G401.6 (cell line): ENCODE measurements around the gene MR1.
A peak's percentile ranks its signal among the peaks of the same experiment; 100 is the strongest.

Experiments
- FAIRE-seq: peaks from 2 replicates; lab custom pipeline; 2012; peaks lifted over from hg19 to GRCh38; lab: Jason Lieb, UNC

MR1 gene

DNA sequence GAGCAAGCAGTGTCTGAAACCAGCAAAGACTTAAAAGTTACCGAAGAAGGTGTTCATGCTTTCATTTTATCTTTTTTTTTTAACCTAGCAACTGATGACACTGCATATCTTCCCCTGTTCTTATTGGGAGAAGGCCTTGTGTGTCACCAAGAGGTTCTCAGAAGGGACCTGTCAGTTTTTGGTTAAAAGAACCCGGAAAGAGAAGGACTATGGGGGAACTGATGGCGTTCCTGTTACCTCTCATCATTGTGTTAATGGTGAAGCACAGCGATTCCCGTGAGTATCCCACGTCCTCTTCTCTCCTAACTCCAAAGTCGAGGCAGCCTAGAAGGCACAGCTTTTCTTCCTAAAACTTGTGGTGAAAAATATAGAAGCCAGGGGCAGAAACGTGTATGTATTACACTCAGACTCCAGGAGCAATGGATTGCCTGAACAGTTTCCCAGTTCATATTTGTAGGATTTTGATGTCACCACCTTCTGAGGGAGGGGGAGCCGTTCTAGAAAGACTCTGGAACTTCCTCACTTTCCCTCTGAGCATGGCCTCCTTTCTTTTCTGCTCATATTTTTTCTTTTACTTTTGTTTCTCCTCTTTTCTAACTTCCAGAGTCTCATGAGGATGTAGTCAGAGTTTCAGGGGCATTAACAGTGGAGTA is at the start of gene MR1:
Gene MR1 (plus strand): TSS at position 185 of the 653 bp plus-strand sequence. CDS start 25 bp downstream, at position 210.
- FAIRE-seq: peak; percentile 92

DNA sequence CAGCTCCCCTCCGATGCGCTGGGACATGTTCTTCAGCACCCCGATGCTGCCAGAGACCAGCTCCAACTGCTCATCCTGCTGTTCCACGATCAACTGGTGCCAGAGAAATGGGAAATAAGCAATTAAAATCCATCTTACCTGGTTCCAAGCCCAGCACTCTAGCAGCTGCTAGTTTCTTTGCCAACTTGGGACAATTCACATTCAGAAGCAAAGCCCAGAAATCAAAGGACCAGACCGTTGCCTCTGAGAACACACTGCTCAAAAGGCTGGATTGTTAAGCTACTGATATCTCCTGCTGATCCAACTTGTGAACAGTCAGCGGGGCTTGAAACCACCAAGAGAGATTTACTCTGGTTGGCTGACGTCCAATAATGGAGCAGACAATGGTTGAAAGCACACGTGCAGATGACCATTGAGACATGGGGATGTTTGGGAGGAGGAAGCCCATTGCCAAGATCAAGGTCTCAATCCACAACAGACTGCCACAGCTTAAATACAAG is 45.5 kb upstream of the MR1 start:
- no peak for FAIRE-seq

DNA sequence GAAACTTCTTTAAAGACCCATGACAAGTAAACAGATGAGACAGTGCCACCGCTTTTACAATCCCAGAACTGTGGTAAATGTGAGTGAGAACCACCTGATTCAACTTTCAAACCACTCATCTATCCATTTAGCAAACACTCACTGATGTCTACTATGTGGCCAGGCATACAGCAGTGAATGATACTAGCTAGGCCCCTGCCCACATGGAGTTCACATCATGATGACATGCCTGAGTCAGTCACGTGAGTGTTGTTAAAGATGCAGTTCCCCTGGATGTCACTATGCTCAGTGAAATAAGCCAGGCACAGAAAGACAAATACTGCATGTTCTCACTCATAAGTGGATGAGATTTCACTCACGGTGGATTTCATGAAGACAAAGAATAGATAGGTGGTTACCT is 39.5 kb upstream of the MR1 start:
- no peak for FAIRE-seq

DNA sequence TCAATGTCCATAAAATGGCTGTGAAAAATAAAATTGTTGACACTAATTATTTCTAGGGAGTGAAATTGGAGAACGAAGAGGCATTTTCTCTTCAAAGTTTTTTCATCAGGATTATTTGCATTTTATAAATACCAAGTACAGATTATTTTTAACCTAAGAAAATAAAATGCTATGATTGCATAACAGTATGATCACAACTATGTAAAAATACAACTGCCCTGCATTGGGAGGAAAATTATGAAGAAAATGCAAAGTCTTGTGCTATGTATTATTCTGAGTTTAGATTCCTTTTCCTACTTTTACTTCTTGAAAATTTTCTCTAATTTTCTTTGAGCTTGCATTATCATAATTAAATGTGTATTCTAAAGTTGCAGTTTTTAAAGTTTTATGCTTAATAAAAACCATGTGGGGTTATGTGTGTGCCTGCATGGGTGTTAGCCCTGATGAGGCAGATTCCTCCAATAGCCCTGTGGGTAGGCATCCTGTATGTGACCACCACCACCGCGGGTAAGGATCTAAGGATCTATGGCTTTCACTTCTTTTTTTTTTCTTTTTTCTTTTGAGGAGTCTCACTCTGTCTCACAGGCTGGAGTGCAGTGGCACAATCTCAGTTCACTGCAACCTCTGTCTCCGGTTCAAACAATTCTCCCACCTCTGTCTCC is 35.8 kb upstream of the MR1 start:
- FAIRE-seq: peak; percentile 6

DNA sequence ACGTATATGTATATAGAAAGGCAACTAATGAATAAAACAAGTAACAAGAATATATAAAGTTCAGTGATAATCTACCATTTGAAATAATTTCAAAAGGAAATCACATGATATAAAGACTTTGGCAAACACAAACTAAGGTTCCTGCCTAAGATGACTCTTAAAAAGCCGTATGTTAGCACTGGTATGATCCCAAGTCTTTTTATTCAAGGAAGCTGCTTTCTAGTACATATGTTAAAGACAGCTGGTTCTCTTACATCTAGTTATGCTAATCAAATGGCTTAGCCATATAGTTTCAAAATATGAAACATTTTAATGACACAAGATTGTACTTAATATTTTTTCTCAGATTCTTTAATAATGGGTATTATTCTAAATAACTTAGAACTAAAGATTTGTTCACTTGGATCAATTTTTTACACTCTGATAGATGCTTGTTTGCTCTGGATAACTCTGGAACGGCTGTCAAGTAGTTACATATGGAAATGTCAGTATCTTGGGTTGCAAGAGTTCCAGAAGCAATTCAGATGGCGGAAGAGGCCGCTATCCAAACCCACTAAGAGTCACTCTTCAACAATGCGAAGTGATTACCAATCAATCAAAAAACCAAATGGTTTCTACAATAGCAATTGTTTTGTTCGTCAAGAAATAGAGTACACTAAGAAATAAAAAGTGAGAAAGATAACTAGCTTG is 32.5 kb upstream of the MR1 start:
- FAIRE-seq: peak; percentile 19

DNA sequence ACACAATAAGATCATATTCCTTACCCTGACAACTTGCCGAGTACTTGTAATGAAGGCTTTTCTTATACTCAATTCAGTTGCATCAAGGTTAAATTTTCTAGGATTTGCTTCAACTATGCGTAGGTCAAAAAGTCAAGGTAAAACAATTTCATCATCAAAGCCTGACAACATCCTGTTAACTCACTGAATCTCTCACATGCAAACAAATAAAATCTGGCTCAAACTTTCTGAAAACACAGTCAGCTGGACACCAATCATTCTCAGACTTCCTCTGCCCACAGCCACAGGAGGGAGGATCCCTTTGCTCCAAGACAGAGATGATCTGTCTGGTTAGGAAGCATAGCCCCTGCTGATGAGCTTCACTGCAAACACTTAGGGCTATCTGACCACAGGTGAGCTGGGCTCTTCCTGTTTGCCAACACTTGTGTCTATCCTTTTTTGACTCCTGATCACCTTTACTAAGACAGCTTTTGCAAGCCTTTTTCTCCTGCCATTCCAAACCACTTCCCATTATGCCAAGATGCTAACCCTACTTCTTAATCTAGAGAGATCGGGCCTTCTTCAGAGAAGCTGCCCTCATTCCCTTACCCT is 31.1 kb upstream of the MR1 start:
- no peak for FAIRE-seq

DNA sequence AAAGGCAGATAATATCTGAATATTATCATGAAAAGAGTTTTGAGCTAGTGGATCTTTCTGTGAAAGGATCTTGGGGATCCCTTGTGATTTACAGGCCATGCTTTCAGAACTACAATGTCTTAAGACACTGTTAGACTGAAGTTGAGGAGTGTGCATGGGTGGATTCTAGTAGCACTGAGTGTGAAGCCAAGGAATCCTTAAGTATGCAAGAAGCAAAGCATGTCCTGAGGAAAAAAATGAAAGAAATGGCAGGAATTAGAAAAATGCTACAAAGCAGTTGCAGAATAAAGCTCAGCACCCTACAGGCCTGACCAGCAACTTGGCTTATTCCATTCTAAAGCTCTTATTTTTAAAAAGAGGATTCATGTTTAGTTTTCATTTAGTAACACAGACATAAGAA is 23.0 kb upstream of the MR1 start:
- FAIRE-seq: no peak

DNA sequence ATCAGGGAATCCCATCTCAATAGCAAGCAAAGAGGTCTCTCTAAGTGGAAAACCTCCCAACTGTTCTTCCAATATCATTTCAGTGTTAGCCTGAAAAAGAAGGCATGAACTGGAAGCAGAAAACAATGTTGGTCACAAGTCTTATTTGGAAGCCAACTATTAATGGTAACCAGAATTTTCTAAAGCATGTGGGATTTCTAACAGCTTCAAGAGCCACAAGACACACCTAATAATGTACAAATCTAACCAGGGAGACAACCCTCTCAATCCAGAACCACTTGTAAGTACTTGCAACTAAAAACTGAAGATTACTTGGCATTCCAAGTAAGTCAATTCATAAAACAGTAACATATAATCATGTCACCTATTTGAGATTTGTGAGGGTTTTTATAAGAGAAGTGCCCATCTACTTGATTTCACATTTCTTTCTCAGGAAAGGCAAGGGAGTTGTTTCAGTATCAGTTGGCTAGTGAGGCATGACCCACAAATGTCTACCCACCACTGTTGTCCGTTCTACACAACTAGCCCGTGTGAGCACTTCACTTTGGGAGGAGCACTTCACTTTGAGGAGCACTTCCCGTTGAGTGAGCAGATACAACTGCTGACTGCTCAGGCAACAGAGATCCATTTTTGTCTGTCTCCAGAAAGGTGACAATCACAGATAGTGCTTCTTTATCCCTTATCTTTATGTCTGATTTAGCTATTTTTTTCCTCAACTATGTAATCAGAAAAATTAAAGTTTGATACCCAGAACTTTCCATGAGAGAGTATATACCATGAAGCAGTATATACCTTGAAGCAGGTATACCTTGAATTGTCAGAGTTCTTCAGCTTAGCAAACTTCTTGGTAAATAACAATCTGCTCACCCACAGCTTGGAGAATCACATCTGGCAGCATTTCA is 22.2 kb upstream of the MR1 start:
- FAIRE-seq: no peak

DNA sequence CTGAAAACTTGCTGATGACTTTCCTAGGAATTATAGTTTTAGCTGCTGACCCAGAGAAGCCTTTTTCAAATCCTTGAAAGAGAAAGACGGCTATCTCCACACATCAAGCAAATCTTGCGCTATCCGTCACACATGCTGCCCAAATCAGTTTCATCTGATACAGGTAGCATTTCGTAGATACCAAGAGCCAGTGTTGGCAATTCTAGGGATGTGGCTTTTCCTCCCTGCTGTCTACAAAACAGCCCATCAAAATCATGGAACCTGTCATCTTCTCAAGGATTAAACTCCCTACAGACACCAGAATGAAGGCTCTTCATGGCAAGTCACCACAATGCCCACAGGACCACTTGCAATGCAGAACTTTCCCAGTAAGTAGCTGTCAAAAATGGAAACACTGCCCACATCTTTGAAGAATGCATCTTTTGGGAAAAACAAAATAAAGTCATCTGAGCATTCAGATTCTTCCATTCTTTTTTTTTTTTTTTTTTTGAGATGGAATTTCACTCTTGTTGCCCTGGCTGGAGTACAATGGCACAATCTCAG is 21.5 kb upstream of the MR1 start:
- FAIRE-seq: no peak

DNA sequence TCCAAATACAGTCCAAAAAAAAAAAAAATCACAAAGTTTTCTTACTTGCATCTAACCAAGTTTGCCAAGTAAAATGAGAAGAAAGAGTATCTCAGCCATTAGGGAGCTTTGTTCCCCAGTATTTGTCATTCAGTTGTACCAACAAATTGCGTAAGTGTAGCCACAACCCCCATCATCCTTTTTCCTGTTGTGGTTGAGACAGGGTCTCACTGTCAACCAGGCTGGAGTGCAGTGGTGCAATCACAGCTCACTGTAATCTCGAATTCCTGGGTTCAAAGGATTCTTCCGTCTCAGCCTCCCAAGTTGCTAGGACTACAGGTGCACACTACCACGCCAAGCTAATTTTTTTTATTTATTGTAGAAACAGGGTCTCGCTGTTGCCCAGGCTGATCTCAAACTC is 20.6 kb upstream of the MR1 start:
- no peak for FAIRE-seq

GRCh38 chr1:181014477-181015250 is 19.1 kb upstream of the MR1 start:
- no peak for FAIRE-seq

DNA sequence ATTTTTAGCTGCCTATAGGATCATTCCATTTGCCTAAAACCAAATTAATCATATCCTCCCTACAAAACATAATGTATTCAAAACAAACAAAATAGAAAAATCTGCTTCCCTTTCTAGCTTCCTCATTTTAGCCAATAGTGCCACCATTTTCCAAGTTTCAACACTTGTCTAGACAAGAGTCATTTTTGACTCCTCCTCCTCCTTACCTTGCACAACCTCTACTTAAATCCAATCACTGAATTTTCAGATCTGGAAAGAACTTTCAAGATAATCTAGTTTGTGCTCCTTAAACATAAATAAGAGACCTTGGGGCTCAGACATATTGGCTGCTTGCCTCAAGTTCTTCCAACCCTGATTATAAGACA is 18.6 kb upstream of the MR1 start:
- FAIRE-seq: no peak

- no peak for FAIRE-seq
These were observed 17.2 kb upstream of the MR1 start for GRCh38 chr1:181016563-181016962.

- no peak for FAIRE-seq
These were observed 14.7 kb upstream of the MR1 start for GRCh38 chr1:181018901-181019681.

DNA sequence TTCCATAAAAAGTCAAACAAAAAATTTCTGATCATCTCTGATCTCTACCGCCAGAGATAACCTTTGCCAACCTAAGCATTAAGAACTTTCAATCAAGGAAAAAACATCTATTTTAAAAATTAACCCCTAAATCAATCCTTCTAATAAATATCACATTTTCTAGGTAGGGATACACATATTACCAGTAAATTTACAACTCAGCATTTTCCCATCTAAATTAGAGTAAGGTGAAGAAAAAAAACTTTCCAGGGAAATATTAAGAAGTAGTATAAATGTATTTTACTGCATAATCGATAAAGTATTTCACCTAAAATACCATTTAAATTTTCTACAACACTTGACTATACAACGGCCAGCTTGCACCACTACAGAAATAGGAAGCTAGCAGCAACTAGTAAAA is 12.6 kb upstream of the MR1 start:
- FAIRE-seq: no peak

- no peak for FAIRE-seq
These were observed 11.9 kb upstream of the MR1 start for GRCh38 chr1:181021811-181022434.

GRCh38 chr1:181023265-181024057 is 10.3 kb upstream of the MR1 start:
- FAIRE-seq: no peak

- FAIRE-seq: no peak
These were observed 5.6 kb upstream of the MR1 start for GRCh38 chr1:181028196-181028595.

- no peak for FAIRE-seq
These were observed 5.2 kb upstream of the MR1 start for GRCh38 chr1:181028615-181029014.
